Urinary bladder (tissue), 4 donors: Measurements from ENCODE around the gene MAN1C1. TPM values are rescaled to one million over a fixed set of nuclear protein-coding genes. Genes with fewer than 3 reads are reported as not detected.

Experiments
- DNase-seq: peaks from one replicate; pipeline ENCODE4 v3.0.0-alpha.2; 2015; ENCODE audit errors: extremely low spot score
- H3K27ac ChIP-seq: one replicate; pipeline ENCODE4 v1.5.1; 2013; ENCODE audit warnings: low read depth, mild to moderate bottlenecking, moderate library complexity
- H3K36me3 ChIP-seq: one replicate; pipeline ENCODE4 v1.6.1; 2013; ENCODE audit warnings: mild to moderate bottlenecking, moderate library complexity; ENCODE audit not compliant: insufficient read depth
- H3K4me1 ChIP-seq: one replicate; pipeline ENCODE4 v1.6.1; 2013; ENCODE audit warnings: mild to moderate bottlenecking, moderate library complexity; ENCODE audit not compliant: insufficient read depth
- H3K4me3 ChIP-seq: one replicate; pipeline ENCODE4 v1.5.1; 2013; ENCODE audit warnings: low read depth, low read length
- WGBS: extraction: QIAGEN DNeasy Blood & Tissue Kit; methylation state at CpG from one replicate; pipeline ENCODE4 v1.1.7; 2013; 5-methylcytosine and 5-hydroxymethylcytosine counted together
- polyA plus RNA-seq: library from polyadenylated mRNA; stranded (reverse); fragments of 200-250 nt; gene quantifications from one replicate; pipeline ENCODE4 v1.2.3, GENCODE V29; 2013
- total RNA-seq: library from RNA; depleted of rRNA; stranded (reverse); fragments of >200 nt; gene quantifications from one replicate; pipeline ENCODE4 v1.2.3, GENCODE V29; 2014
- donor health status: healthy with polysubstance abuse.
- donor health status: healthy.

The MAN1C1 gene
- total and polyA plus RNA-seq, 2 donors, result 18.2 to 26.4 TPM

GRCh38 chr1:25766721-25767436 lies 150.3 kb downstream of the MAN1C1 start:
- no peaks in the 10 kb centered on the region for H3K36me3 ChIP-seq
- no peaks in the 10 kb centered on the region for H3K4me1 ChIP-seq
- H3K4me3 ChIP-seq, result no peak overlapping the region
- no peak overlapping the region for H3K27ac ChIP-seq
- WGBS, result 88% methylated on average over 13 of the region's 13 CpGs
- DNase-seq, result no peak

- Histone ChIP-seq H3K4me3 (no peak overlapping the region), H3K27ac (no peak overlapping the region), H3K36me3 (no peaks in the 10 kb centered on the region), H3K4me1 (no peaks in the 10 kb centered on the region)
- no peak for DNase-seq
These were observed 150.8 kb downstream of the MAN1C1 start for GRCh38 chr1:25767437-25767770.

GRCh38 chr1:25768999-25769398 lies 152.4 kb downstream of the MAN1C1 start:
- 93% methylated on average over 2 of the region's 2 CpGs for WGBS
- Histone ChIP-seq H3K36me3 (no peaks in the 10 kb centered on the region), H3K4me3 (no peak overlapping the region), H3K4me1 (no peaks in the 10 kb centered on the region), H3K27ac (no peak overlapping the region)
- DNase-seq, result no peak

- DNase-seq, result no peak
- no peak overlapping the region for H3K27ac ChIP-seq
- WGBS, result 90% methylated on average over 27 of the region's 27 CpGs
These were observed 153.2 kb downstream of the MAN1C1 start for GRCh38 chr1:25769625-25770383.

GRCh38 chr1:25770541-25771220 lies 154.1 kb downstream of the MAN1C1 start:
- Histone ChIP-seq H3K27ac (no peak overlapping the region), H3K36me3 (no peaks in the 10 kb centered on the region), H3K4me3 (no peak overlapping the region), H3K4me1 (no peaks in the 10 kb centered on the region)
- DNase-seq, result peak; percentile 8
- 59% methylated on average over 14 of the region's 14 CpGs for WGBS

More at GRCh38 chr1:25769625-25770383, 153.2 kb downstream of the MAN1C1 start:
- no peak overlapping the region for H3K4me3 ChIP-seq
- H3K4me1 ChIP-seq, result no peaks in the 10 kb centered on the region
- H3K36me3 ChIP-seq, result no peaks in the 10 kb centered on the region

- Histone ChIP-seq H3K4me3 (no peak overlapping the region), H3K36me3 (no peaks in the 10 kb centered on the region), H3K4me1 (no peaks in the 10 kb centered on the region), H3K27ac (no peak overlapping the region)
- WGBS, result 43% methylated on average over 34 of the region's 34 CpGs
- peak; percentile 35 for DNase-seq
These were observed 154.9 kb downstream of the MAN1C1 start for GRCh38 chr1:25771221-25772114.

GRCh38 chr1:25772164-25772563 lies 155.6 kb downstream of the MAN1C1 start:
- no peaks in the 10 kb centered on the region for H3K4me1 ChIP-seq
- no peak for DNase-seq
- 99% methylated on average over 5 of the region's 5 CpGs for WGBS
- no peak overlapping the region for H3K4me3 ChIP-seq
- no peak overlapping the region for H3K27ac ChIP-seq
- no peaks in the 10 kb centered on the region for H3K36me3 ChIP-seq

GRCh38 chr1:25772692-25773245 lies 156.2 kb downstream of the MAN1C1 start:
- Histone ChIP-seq H3K4me3 (no peak overlapping the region), H3K27ac (no peak overlapping the region), H3K36me3 (no peaks in the 10 kb centered on the region), H3K4me1 (no peaks in the 10 kb centered on the region)
- WGBS, result 95% methylated on average over 5 of the region's 5 CpGs
- no peak for DNase-seq

- no peaks in the 10 kb centered on the region for H3K4me1 ChIP-seq
- WGBS, result 79% methylated on average over 4 of the region's 4 CpGs
- DNase-seq, result no peak
- no peaks in the 10 kb centered on the region for H3K36me3 ChIP-seq
- no peak overlapping the region for H3K4me3 ChIP-seq
- H3K27ac ChIP-seq, result no peak overlapping the region
These were observed 157.0 kb downstream of the MAN1C1 start for GRCh38 chr1:25773441-25774125.

GRCh38 chr1:25774206-25774803 lies 157.7 kb downstream of the MAN1C1 start:
- H3K4me1 ChIP-seq, result no peaks in the 10 kb centered on the region
- H3K27ac ChIP-seq, result no peak overlapping the region
- H3K36me3 ChIP-seq, result no peaks in the 10 kb centered on the region
- no peak overlapping the region for H3K4me3 ChIP-seq
- DNase-seq, result no peak
- WGBS, result 87% methylated on average over 13 of the region's 13 CpGs

- H3K4me1 ChIP-seq, result no peaks in the 10 kb centered on the region
- DNase-seq, result no peak
- H3K27ac ChIP-seq, result no peak overlapping the region
- H3K36me3 ChIP-seq, result no peaks in the 10 kb centered on the region
- H3K4me3 ChIP-seq, result no peak overlapping the region
- 73% methylated on average over 16 of the region's 16 CpGs for WGBS
These were observed 158.6 kb downstream of the MAN1C1 start for GRCh38 chr1:25774921-25775771.

GRCh38 chr1:25779388-25779787 lies 162.8 kb downstream of the MAN1C1 start:
- 86% methylated on average over 8 of the region's 8 CpGs for WGBS
- Histone ChIP-seq H3K27ac (no peak overlapping the region), H3K4me1 (no peaks in the 10 kb centered on the region), H3K36me3 (no peaks in the 10 kb centered on the region), H3K4me3 (no peak overlapping the region)
- no peak for DNase-seq
